ENCODE measurements around the gene NR1I2. TPM values are rescaled to one million over a fixed set of nuclear protein-coding genes. Genes with fewer than 3 reads are reported as not detected.

The NR1I2 gene
- total and polyA plus RNA-seq, 4 donors = 3.2 to 121 (median 48.1) TPM

DNA sequence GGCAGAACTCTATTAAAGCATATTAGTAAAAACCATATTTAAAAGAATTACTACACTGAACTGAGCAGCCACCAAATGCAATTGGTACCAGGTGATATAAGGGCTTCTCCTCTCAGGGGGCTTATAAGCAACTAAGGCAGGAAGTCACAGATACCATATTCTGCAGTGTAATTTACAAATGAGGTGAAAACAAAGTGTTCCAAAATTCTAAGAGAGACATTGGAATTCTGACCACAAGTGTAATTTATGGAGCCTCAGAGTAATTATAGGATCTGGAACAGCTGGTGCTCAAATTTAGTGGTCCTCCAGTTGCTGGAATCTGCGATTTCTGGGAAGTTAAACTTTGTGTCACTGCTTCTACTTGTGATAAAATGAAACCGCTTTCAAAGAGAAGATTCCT is 3.1 kb upstream of the NR1I2 start:
- Histone ChIP-seq H3K27me3 (ENCODE audit: control insufficient read depth in 4 of 4, insufficient read depth in 4 of 4, low read length in 3 of 4) (no peaks in the 10 kb centered on the region), H3K4me1 (ENCODE audit: control insufficient read depth in 4 of 4, insufficient read depth in 4 of 4, low read length in 3 of 4) (peaks cover 0 to 19% (median 1%) of the 10 kb centered on the region in 4 donors), H3K9me3 (ENCODE audit: control insufficient read depth in 4 of 4, low read length in 3 of 4) (peaks cover 0 to 3% (median 2%) of the 10 kb centered on the region in 4 donors), H3K9ac (ENCODE audit: low read depth in 1 of 2, low read length in 2 of 2) (no peak overlapping the region), H3K36me3 (ENCODE audit: control insufficient read depth in 4 of 4, insufficient read depth in 3 of 4, low read depth in 1 of 4, low read length in 3 of 4) (no peaks in the 10 kb centered on the region), H3K27ac (ENCODE audit: low read depth in 1 of 2, low read length in 2 of 2) (no peak overlapping the region), H3K4me3 (ENCODE audit: low read depth in 1 of 3, low read length in 3 of 3) (no peak overlapping the region)
- 96% methylated on average over 2 of the region's 2 CpGs for WGBS
- DNase-seq (ENCODE audit: low spot score) = no peak
- TF ChIP-seq, protein P1, sequence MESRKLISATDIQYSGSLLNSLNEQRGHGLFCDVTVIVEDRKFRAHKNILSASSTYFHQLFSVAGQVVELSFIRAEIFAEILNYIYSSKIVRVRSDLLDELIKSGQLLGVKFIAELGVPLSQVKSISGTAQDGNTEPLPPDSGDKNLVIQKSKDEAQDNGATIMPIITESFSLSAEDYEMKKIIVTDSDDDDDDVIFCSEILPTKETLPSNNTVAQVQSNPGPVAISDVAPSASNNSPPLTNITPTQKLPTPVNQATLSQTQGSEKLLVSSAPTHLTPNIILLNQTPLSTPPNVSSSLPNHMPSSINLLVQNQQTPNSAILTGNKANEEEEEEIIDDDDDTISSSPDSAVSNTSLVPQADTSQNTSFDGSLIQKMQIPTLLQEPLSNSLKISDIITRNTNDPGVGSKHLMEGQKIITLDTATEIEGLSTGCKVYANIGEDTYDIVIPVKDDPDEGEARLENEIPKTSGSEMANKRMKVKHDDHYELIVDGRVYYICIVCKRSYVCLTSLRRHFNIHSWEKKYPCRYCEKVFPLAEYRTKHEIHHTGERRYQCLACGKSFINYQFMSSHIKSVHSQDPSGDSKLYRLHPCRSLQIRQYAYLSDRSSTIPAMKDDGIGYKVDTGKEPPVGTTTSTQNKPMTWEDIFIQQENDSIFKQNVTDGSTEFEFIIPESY (IDR thresholded peaks at IDR 0.05) = no peak
- TF ChIP-seq NR2F2 (IDR thresholded peaks at IDR 0.05) = no peak
- no peak for TF ChIP-seq FOXA2 (IDR thresholded peaks at IDR 0.05)
- TF ChIP-seq FOXA1 (IDR thresholded peaks at IDR 0.05) = no peak

DNA sequence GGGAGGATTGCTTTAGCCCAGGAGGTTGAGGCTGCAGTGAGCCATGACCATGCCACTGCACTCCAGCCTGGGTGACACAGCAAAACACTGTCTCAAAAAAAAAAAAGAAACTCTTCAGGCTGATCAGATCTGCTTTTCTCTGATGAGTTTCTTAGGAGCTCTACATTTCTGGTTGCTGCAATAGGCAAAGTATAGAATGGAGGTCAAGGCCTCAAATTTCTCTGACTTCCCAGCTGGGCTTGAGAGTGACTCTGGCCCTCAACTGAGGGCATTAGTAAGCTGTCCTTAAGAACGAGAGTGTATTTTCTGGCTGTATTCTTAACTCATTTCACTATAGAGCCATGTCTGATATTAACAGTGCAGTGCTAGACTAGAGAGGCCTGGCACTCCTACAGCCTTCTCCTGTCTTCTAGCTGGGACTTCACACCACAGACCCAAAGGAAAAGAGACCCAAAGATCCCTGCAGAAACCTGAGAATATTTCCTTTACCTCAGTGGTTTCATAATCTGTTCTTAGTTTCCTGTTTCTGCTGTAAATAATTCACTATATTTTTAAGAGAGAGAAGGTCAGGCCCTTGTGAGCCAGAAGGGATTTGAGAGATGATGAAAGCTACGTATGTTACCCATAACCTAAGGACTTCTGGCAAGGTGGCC is 2.0 kb upstream of the NR1I2 start:
- no peak overlapping the region for H3K9ac ChIP-seq (ENCODE audit: low read depth in 1 of 2, low read length in 2 of 2)
- no peak overlapping the region for H3K27ac ChIP-seq (ENCODE audit: low read depth in 1 of 2, low read length in 2 of 2)
- peaks cover 0 to 22% (median 1%) of the 10 kb centered on the region in 4 donors for H3K4me1 ChIP-seq (ENCODE audit: control insufficient read depth in 4 of 4, insufficient read depth in 4 of 4, low read length in 3 of 4)
- 78% methylated on average over 2 of the region's 2 CpGs for WGBS
- no peaks in the 10 kb centered on the region for H3K36me3 ChIP-seq (ENCODE audit: control insufficient read depth in 4 of 4, insufficient read depth in 3 of 4, low read depth in 1 of 4, low read length in 3 of 4)
- no peak overlapping the region for H3K4me3 ChIP-seq (ENCODE audit: low read depth in 1 of 3, low read length in 3 of 3)
- TF ChIP-seq NR2F2 (IDR thresholded peaks at IDR 0.05) (no peak), FOXA2 (IDR thresholded peaks at IDR 0.05) (no peak), HNF4G (IDR thresholded peaks at IDR 0.05) (no peak), SP1 (IDR thresholded peaks at IDR 0.05) (no peak), TAF1 (conservative IDR thresholded peaks at IDR 0.05) (no peak), YY1 (IDR thresholded peaks at IDR 0.05) (no peak), RAD21 (IDR thresholded peaks at IDR 0.05) (no peak), GABPA (IDR thresholded peaks at IDR 0.05 in 1 of 2, conservative IDR thresholded peaks at IDR 0.05 in 1 of 2) (no peak), RXRA (IDR thresholded peaks at IDR 0.05) (no peak), FOXA1 (IDR thresholded peaks at IDR 0.05) (no peak), HNF4A (conservative IDR thresholded peaks at IDR 0.05) (no peak), EGR1 (IDR thresholded peaks at IDR 0.05; ENCODE audit: low read depth in 2 of 2) (no peak), JUND (IDR thresholded peaks at IDR 0.05) (no peak)
- TF ChIP-seq, protein P2, sequence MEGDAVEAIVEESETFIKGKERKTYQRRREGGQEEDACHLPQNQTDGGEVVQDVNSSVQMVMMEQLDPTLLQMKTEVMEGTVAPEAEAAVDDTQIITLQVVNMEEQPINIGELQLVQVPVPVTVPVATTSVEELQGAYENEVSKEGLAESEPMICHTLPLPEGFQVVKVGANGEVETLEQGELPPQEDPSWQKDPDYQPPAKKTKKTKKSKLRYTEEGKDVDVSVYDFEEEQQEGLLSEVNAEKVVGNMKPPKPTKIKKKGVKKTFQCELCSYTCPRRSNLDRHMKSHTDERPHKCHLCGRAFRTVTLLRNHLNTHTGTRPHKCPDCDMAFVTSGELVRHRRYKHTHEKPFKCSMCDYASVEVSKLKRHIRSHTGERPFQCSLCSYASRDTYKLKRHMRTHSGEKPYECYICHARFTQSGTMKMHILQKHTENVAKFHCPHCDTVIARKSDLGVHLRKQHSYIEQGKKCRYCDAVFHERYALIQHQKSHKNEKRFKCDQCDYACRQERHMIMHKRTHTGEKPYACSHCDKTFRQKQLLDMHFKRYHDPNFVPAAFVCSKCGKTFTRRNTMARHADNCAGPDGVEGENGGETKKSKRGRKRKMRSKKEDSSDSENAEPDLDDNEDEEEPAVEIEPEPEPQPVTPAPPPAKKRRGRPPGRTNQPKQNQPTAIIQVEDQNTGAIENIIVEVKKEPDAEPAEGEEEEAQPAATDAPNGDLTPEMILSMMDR (IDR thresholded peaks at IDR 0.05; ENCODE audit: low read depth, low read length, missing input control) = no peak
- TF ChIP-seq, protein P1 (IDR thresholded peaks at IDR 0.05) = no peak
- TF ChIP-seq, protein P3, sequence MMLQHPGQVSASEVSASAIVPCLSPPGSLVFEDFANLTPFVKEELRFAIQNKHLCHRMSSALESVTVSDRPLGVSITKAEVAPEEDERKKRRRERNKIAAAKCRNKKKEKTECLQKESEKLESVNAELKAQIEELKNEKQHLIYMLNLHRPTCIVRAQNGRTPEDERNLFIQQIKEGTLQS (IDR thresholded peaks at IDR 0.05) = no peak
- TF ChIP-seq, protein P4, sequence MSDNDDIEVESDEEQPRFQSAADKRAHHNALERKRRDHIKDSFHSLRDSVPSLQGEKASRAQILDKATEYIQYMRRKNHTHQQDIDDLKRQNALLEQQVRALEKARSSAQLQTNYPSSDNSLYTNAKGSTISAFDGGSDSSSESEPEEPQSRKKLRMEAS (IDR thresholded peaks at IDR 0.05) = no peak
- TF ChIP-seq, protein P5, sequence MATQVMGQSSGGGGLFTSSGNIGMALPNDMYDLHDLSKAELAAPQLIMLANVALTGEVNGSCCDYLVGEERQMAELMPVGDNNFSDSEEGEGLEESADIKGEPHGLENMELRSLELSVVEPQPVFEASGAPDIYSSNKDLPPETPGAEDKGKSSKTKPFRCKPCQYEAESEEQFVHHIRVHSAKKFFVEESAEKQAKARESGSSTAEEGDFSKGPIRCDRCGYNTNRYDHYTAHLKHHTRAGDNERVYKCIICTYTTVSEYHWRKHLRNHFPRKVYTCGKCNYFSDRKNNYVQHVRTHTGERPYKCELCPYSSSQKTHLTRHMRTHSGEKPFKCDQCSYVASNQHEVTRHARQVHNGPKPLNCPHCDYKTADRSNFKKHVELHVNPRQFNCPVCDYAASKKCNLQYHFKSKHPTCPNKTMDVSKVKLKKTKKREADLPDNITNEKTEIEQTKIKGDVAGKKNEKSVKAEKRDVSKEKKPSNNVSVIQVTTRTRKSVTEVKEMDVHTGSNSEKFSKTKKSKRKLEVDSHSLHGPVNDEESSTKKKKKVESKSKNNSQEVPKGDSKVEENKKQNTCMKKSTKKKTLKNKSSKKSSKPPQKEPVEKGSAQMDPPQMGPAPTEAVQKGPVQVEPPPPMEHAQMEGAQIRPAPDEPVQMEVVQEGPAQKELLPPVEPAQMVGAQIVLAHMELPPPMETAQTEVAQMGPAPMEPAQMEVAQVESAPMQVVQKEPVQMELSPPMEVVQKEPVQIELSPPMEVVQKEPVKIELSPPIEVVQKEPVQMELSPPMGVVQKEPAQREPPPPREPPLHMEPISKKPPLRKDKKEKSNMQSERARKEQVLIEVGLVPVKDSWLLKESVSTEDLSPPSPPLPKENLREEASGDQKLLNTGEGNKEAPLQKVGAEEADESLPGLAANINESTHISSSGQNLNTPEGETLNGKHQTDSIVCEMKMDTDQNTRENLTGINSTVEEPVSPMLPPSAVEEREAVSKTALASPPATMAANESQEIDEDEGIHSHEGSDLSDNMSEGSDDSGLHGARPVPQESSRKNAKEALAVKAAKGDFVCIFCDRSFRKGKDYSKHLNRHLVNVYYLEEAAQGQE (IDR thresholded peaks at IDR 0.05) = no peak
- peaks cover 0 to 3% (median 2%) of the 10 kb centered on the region in 4 donors for H3K9me3 ChIP-seq (ENCODE audit: control insufficient read depth in 4 of 4, low read length in 3 of 4)
- no peaks in the 10 kb centered on the region for H3K27me3 ChIP-seq (ENCODE audit: control insufficient read depth in 4 of 4, insufficient read depth in 4 of 4, low read length in 3 of 4)
- no peak for DNase-seq (ENCODE audit: low spot score)

All from liver (tissue), 9 donors.